Measurements from ENCODE around the gene PITPNM3.
"Not testable (repeated sequence)": the region's sequence is repeated elsewhere in the genome, so short reads cannot be mapped to it uniquely, and the experiment has no call there.

Gene PITPNM3

GRCh38 chr17:6574687-6575595 is 18.6 kb upstream of the PITPNM3 start:
- DNase-seq (peak; percentile 66), ATAC-seq (peak; percentile 81)

- no peak for DNase-seq
- ATAC-seq = no peak
Observed at GRCh38 chr17:6573982-6574686, 17.8 kb upstream of the PITPNM3 start.

DNA sequence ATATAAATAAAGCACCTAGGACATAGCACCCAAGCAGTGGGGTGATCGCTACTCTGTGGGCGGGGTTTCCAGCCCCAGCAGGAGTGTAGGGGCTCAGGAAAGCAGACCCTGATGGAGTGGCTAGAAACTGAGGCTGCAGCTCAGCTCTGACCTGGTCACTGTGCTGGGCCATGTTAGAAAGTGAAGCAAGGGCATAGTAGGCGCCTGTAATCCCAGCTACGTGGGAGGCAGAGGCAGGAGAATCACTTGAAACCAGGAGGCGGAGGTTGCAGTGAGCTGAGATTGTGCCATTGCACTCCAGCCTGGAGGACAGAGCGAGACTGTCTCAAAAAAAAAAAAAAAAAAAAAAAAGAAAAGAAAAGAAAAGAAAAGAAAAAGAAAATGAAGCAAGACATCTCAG is 17.1 kb upstream of the PITPNM3 start:
- ATAC-seq, DNase-seq: not testable (repeated sequence)

DNA sequence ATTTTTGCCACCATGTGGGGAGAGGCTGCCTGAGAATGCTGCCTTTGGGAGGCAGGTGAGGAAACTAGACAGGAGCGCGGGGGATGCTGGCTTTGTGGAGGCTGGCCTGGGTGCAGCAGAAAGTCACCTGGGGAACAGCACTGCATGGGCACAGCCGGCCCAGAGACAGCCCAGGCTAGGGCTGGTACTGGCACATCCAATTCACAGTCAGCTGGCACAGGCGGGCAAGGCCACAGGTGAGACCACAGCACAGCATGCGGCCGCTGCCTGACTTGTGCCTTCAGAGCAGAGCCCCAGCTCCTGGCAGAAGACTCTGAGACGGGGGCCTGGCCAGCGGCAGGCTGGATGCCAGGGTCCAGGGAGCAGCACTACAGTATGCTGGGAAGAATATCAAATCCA is 16.6 kb upstream of the PITPNM3 start:
- ATAC-seq = no peak
- DNase-seq = no peak

DNA sequence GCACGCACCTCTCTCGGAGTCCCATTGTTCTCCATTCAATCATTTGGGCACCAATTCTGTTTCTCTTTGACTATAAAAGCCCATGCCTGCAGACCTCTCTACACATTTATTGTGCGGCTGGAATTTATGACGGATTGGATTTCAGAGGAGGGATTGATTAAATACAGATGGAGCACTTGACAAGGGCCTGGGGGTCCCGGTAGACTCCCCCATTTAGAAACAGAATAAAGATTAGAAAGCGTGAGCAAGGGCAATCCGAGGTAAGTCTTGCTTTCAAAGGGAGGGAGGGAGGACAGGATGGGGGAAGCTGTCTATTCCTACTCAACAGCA is 15.1 kb upstream of the PITPNM3 start:
- DNase-seq (no peak), ATAC-seq (no peak)

DNA sequence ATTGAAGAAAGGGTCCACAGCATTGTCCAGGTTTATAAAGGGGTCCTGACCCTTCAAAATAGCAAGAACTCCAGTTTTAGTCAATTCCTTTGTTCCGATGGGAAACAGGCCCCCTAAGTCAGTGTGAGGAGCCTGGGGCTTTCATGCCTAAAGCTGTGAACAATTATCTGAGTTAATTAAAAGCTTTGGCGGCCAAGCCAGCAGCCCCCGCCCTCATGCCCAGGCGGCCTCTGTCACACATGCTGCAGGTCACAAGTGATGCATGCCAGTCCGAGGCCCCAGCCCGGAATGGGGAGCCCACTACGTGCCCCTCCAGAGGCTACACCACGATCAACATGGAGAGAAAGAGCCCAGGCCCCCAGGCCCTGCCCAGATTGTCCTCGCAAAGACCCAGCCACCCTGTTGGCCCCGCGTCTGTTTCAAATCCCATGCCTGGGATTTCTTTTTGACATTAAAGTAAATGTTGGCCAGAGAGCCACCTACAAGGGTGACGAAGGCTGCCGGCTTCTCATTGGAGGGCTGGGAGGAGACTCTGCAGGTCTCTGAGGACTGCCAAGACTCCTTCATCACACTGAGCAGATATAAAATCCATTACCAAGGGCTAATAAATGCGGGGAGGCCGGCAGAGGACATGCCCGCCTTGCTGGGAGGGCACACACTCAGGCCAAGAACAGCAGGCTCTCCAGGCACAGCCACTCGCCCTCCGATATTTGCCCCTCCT is 14.5 kb upstream of the PITPNM3 start:
- ATAC-seq = no peak

GRCh38 chr17:6569370-6570285 is 13.3 kb upstream of the PITPNM3 start:
- DNase-seq (no peak), ATAC-seq (no peak)

More for the DNA sequence above, 14.5 kb upstream of the PITPNM3 start:
- no peak for DNase-seq

- no peak for DNase-seq
- no peak for ATAC-seq
Observed at GRCh38 chr17:6568184-6568758, 11.9 kb upstream of the PITPNM3 start.

DNA sequence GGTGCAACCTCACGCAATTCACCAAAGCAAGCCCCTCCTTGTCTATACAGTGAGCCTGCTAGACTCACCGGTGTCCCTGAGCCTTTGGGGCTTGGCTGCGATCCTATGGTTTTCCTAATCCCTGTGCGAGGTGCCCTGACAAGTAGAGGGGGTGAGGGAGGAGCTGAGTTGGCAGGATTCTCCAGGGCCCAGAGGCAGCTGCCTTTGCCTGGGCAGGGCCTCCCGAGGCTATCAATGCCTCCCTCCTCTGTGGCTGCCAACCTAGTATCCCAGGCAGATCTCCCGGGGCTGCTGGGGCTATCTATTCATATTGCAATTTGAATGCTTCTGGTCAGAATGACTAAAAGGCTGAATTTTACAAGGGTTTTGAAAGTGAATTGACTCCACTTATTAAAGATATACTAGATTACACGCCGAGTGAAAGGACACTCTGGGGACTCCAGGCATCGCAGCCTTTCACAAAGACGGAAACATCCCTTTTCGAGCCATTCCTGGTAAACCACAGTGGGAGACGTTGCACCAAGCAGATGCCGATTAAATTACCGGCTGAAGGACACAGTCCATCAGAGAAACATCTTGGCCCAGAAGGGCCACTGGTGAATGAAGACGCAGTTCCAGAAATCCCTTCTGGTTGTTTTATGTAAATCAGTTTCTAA is 11.3 kb upstream of the PITPNM3 start:
- ATAC-seq (no peak), DNase-seq (no peak)

DNA sequence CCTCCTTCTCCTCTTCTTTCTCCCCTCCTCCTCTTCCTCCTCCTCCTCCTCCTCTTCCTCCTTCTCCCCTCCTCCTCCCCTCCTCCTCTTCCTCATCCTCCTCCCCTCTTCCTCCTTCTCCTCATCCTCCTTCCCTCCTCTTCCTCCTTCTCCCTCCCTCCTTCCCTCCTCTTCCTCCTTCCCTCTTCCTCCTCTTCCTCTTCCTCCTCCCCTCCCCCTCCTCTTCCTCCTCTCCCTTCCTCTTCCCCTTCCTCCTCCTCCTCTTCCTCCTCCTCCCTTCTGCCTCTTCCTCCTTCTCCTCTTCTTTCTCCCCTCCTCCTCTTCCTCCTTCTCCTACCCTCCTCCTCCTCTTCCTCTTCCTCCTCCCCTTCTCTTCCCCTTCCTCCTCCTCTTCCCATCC is 5.1 kb upstream of the PITPNM3 start:
- DNase-seq (no peak), ATAC-seq (no peak)

DNA sequence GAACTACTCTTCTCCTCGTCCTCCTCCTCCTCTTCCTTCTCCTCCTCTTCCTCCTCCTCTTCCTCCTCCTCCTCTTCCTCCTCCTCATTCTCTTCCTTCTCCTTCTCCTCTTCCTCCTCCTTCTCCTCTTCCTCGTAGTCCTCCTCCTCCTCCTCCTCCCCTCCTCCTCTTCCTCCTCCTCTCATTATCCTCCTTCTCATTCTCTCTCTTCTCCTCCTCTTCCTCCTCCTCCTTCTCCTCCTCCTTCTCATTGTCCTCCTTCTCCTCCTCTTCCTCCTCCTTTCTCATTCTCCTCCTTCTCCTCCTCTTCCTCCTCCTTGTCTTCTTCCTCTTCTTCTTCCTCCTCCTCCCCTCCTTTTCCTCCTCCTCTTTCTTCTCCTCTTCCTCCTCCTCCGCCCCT is 4.1 kb upstream of the PITPNM3 start:
- ATAC-seq = no peak
- no peak for DNase-seq

GRCh38 chr17:6559753-6560215 is 3.4 kb upstream of the PITPNM3 start:
- DNase-seq (no peak), ATAC-seq (no peak)

GRCh38 chr17:6558932-6559752 is 2.8 kb upstream of the PITPNM3 start:
- ATAC-seq (no peak), DNase-seq (no peak)

GRCh38 chr17:6558276-6558675 is 1.9 kb upstream of the PITPNM3 start:
- no peak for ATAC-seq

DNA sequence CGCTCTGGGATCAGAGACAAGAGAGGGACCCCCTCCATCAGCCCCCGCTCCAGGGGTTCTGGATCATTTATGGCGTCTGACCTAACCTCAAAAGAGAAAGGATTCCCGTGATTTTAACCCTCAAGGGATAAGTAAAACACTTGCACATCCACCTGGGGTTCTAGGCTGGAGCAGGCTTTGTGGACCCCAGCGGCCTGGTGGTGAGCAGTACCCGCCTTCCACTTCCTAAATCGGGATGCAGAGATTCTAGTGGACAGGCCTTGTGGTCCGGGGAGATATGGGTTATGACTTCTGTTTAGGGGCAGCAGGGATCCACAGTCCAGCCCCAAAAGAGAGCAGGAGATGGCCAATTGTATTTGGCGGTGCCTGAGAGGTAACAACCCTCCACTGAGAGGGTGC is 684 bp upstream of the PITPNM3 start:
- DNase-seq (no peak), ATAC-seq (no peak)

More at GRCh38 chr17:6558276-6558675, 1.9 kb upstream of the PITPNM3 start:
- DNase-seq = no peak

- DNase-seq (peak; percentile 28), ATAC-seq (peak; percentile 78)
Observed at GRCh38 chr17:6555331-6556120, 829 bp downstream of the PITPNM3 start.

DNA sequence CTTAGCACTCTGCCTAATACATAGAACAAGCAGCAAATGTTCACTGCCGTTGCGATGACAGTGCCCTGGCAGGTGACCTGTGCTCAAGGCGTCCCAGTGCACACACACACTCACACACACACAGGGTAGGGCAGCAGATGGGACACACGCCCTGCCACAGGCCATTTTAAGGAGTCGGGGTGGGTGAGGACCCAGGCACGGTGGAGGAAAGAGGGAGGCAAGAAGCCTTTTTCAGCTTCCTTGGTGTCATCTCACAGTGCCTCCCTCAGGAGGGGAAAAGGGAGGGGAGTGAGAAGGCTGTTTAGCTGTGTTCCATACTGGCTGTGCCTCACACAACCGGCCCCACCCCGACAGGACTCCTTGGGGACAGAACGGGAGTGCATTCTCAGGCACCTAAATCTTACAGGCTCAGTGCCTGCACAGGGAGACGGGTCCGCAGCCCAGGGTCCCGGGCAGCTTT is 1.5 kb downstream of the PITPNM3 start:
- DNase-seq = no peak
- ATAC-seq = no peak

DNA sequence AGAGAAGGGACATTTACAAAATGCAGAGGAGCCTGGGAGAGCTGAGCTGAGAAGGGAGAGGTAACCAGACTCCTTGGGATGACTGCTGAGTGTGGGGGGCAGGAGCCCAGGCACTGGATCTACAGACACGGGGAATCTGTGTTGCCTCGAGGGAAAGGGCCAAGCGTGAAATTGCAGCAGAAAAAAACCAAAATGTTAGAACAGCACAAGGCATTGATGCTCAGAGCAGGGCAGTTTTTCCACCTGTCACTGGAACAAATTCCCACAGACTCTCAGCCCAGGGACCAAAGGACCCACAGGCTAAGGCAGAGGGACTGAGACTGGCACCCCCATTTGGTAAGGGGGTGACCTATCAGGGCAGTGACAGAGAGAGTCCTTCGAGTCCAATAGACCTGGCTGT is 2.0 kb downstream of the PITPNM3 start:
- DNase-seq (no peak), ATAC-seq (no peak)

Data from stimulated activated naive CD8-positive, alpha-beta T cell treated with anti-CD3 and anti-CD28 coated beads, Interleukin-15, Interleukin-2, amounts not matched to agents 100 U/mL and 50 U/mL, for 24 hours (primary cell).